Gastrocnemius medialis (tissue), 4 donors: ENCODE measurements around the gene CCDC57.

Experiments
- POLR2A ChIP-seq, 2 donors: fragments of 450-650 bp; IDR thresholded peaks; one replicate each; pipeline ENCODE4 v1.6.1; 2017; ENCODE audit warnings: antibody characterized with exemption in 2 of 2, mild to moderate bottlenecking in 2 of 2, moderate library complexity in 2 of 2
- TF ChIP-seq, protein P1 (sequence below), 5 experiments: fragments of 450-650 bp in 3 of 5; fragments of 200-600 bp in 2 of 5; sonication (generic) in 2 of 5; IDR thresholded peaks in 4 of 5; conservative IDR thresholded peaks in 1 of 5; 1 replicate in 4 of 5; 2 replicates in 1 of 5; pipeline ENCODE4 v1.5.1; 2016 to 2019; ENCODE audit warnings: antibody characterized with exemption in 5 of 5, mild to moderate bottlenecking in 3 of 5, moderate library complexity in 3 of 5

GRCh38 chr17:82242698-82242976 is 30.0 kb upstream of the CCDC57 start:
- TF ChIP-seq, protein P1, sequence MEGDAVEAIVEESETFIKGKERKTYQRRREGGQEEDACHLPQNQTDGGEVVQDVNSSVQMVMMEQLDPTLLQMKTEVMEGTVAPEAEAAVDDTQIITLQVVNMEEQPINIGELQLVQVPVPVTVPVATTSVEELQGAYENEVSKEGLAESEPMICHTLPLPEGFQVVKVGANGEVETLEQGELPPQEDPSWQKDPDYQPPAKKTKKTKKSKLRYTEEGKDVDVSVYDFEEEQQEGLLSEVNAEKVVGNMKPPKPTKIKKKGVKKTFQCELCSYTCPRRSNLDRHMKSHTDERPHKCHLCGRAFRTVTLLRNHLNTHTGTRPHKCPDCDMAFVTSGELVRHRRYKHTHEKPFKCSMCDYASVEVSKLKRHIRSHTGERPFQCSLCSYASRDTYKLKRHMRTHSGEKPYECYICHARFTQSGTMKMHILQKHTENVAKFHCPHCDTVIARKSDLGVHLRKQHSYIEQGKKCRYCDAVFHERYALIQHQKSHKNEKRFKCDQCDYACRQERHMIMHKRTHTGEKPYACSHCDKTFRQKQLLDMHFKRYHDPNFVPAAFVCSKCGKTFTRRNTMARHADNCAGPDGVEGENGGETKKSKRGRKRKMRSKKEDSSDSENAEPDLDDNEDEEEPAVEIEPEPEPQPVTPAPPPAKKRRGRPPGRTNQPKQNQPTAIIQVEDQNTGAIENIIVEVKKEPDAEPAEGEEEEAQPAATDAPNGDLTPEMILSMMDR (IDR thresholded peaks at IDR 0.05 in 4 of 5, conservative IDR thresholded peaks at IDR 0.05 in 1 of 5) = no peak
- peak; percentile 10 to 53 for TF ChIP-seq POLR2A (IDR thresholded peaks at IDR 0.05)
